ENCODE measurements around the gene TRIP12. TPM values are rescaled to one million over a fixed set of nuclear protein-coding genes. Genes with fewer than 3 reads are reported as not detected.
"Not testable (repeated sequence)": the region's sequence is repeated elsewhere in the genome, so short reads cannot be mapped to it uniquely, and the experiment has no call there.

The TRIP12 gene
- total RNA-seq, 2 donors from 2014 or later, result 127 to 160 TPM

- H3K9me3 ChIP-seq, result no peaks in the 10 kb centered on the region
- DNase-seq (ENCODE audit: low spot score) (no peak), ATAC-seq (ENCODE audit: insufficient number of reproducible peaks, low FRiP score, low read depth) (no peak)
- peak overlapping the region in 1 of 2 donors; percentile 7 for H3K27ac ChIP-seq
- no peak for TF ChIP-seq CTCF (IDR thresholded peaks at IDR 0.05)
- H3K4me3 ChIP-seq, result no peak overlapping the region
- H3K36me3 ChIP-seq, result peaks cover 3% of the 10 kb centered on the region
- no peaks in the 10 kb centered on the region for H3K27me3 ChIP-seq (replicated peaks; ENCODE audit: insufficient read depth)
- H3K4me1 ChIP-seq (ENCODE audit: control insufficient read depth in 1 of 2, low read depth in 2 of 2), result peaks cover 27 to 48% of the 10 kb centered on the region in 2 donors
Observed at GRCh38 chr2:229909090-229909489, 12.7 kb downstream of the TRIP12 start.

- Histone ChIP-seq H3K9me3 (no peaks in the 10 kb centered on the region), H3K27me3 (replicated peaks; ENCODE audit: insufficient read depth) (no peaks in the 10 kb centered on the region), H3K4me1 (ENCODE audit: control insufficient read depth in 1 of 2, low read depth in 2 of 2) (peaks cover 19 to 28% of the 10 kb centered on the region in 2 donors), H3K36me3 (peaks cover 9% of the 10 kb centered on the region), H3K4me3 (no peak overlapping the region), H3K27ac (no peak overlapping the region)
- DNase-seq (ENCODE audit: low spot score) (no peak), ATAC-seq (ENCODE audit: insufficient number of reproducible peaks, low FRiP score, low read depth) (no peak)
- no peak for TF ChIP-seq CTCF (IDR thresholded peaks at IDR 0.05)
Observed at GRCh38 chr2:229905601-229906000, 16.2 kb downstream of the TRIP12 start.

- no peak for TF ChIP-seq CTCF (IDR thresholded peaks at IDR 0.05)
- H3K27me3 ChIP-seq (replicated peaks; ENCODE audit: insufficient read depth), result no peaks in the 10 kb centered on the region
- ATAC-seq (ENCODE audit: insufficient number of reproducible peaks, low FRiP score, low read depth), result no peak
Observed at GRCh38 chr2:229903037-229903436, 18.8 kb downstream of the TRIP12 start.

GRCh38 chr2:229901819-229902218 lies 20.0 kb downstream of the TRIP12 start:
- no peak for ATAC-seq (ENCODE audit: insufficient number of reproducible peaks, low FRiP score, low read depth)

More at GRCh38 chr2:229903037-229903436, 18.8 kb downstream of the TRIP12 start:
- no peak for DNase-seq (ENCODE audit: low spot score)
- no peak overlapping the region for H3K4me3 ChIP-seq
- peaks cover 6% of the 10 kb centered on the region for H3K36me3 ChIP-seq
- peaks cover 5 to 7% of the 10 kb centered on the region in 2 donors for H3K4me1 ChIP-seq (ENCODE audit: control insufficient read depth in 1 of 2, low read depth in 2 of 2)
- no peaks in the 10 kb centered on the region for H3K9me3 ChIP-seq
- no peak overlapping the region for H3K27ac ChIP-seq

GRCh38 chr2:229900514-229900913 lies 21.3 kb downstream of the TRIP12 start:
- H3K27ac ChIP-seq; H3K4me3 ChIP-seq; DNase-seq (ENCODE audit: low spot score); H3K9me3 ChIP-seq; H3K36me3 ChIP-seq; H3K27me3 ChIP-seq (replicated peaks; ENCODE audit: insufficient read depth); H3K4me1 ChIP-seq (ENCODE audit: control insufficient read depth in 1 of 2, low read depth in 2 of 2); ATAC-seq (ENCODE audit: insufficient number of reproducible peaks, low FRiP score, low read depth): not testable (repeated sequence)

More at GRCh38 chr2:229901819-229902218, 20.0 kb downstream of the TRIP12 start:
- no peak overlapping the region for H3K4me3 ChIP-seq
- no peak overlapping the region for H3K27ac ChIP-seq
- peaks cover 5 to 7% of the 10 kb centered on the region in 2 donors for H3K4me1 ChIP-seq (ENCODE audit: control insufficient read depth in 1 of 2, low read depth in 2 of 2)
- TF ChIP-seq CTCF (IDR thresholded peaks at IDR 0.05), result no peak
- H3K36me3 ChIP-seq, result peaks cover 6% of the 10 kb centered on the region
- H3K27me3 ChIP-seq (replicated peaks; ENCODE audit: insufficient read depth), result no peaks in the 10 kb centered on the region
- DNase-seq (ENCODE audit: low spot score), result no peak
- no peaks in the 10 kb centered on the region for H3K9me3 ChIP-seq

GRCh38 chr2:229900012-229900411 lies 21.8 kb downstream of the TRIP12 start:
- no peak for ATAC-seq (ENCODE audit: insufficient number of reproducible peaks, low FRiP score, low read depth)
- Histone ChIP-seq H3K4me1 (ENCODE audit: control insufficient read depth in 1 of 2, low read depth in 2 of 2) (peaks cover 7 to 9% of the 10 kb centered on the region in 2 donors), H3K4me3 (no peak overlapping the region), H3K9me3 (no peaks in the 10 kb centered on the region), H3K27ac (no peak overlapping the region), H3K27me3 (replicated peaks; ENCODE audit: insufficient read depth) (no peaks in the 10 kb centered on the region), H3K36me3 (peaks cover 6% of the 10 kb centered on the region)
- no peak for TF ChIP-seq CTCF (IDR thresholded peaks at IDR 0.05)
- DNase-seq (ENCODE audit: low spot score), result no peak
